Measurements from ENCODE around the gene BRI3BP. TPM values are rescaled to one million over a fixed set of nuclear protein-coding genes. Genes with fewer than 3 reads are reported as not detected.

BRI3BP gene
- total RNA-seq, 1 donor from 2014 or later, result 12.0 TPM

- Mint-ChIP-seq H3K36me3 (ENCODE audit: insufficient read depth) (peaks cover 1% of the 10 kb centered on the region), H3K27me3 (no peaks in the 10 kb centered on the region), H3K4me1 (ENCODE audit: low read depth) (peaks cover 9% of the 10 kb centered on the region), H3K27ac (no peak overlapping the region), H3K9me3 (ENCODE audit: low read depth) (peaks cover 3% of the 10 kb centered on the region), H3K4me3 (ENCODE audit: low read depth) (peak overlapping the region; percentile 81)
- TF ChIP-seq, protein P1, sequence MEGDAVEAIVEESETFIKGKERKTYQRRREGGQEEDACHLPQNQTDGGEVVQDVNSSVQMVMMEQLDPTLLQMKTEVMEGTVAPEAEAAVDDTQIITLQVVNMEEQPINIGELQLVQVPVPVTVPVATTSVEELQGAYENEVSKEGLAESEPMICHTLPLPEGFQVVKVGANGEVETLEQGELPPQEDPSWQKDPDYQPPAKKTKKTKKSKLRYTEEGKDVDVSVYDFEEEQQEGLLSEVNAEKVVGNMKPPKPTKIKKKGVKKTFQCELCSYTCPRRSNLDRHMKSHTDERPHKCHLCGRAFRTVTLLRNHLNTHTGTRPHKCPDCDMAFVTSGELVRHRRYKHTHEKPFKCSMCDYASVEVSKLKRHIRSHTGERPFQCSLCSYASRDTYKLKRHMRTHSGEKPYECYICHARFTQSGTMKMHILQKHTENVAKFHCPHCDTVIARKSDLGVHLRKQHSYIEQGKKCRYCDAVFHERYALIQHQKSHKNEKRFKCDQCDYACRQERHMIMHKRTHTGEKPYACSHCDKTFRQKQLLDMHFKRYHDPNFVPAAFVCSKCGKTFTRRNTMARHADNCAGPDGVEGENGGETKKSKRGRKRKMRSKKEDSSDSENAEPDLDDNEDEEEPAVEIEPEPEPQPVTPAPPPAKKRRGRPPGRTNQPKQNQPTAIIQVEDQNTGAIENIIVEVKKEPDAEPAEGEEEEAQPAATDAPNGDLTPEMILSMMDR (IDR thresholded peaks at IDR 0.05; ENCODE audit: unreplicated experiment), result no peak
- no peak for DNase-seq (ENCODE audit: low spot score, unreplicated experiment)
Measured at GRCh38 chr12:125065919-125066570, 72.6 kb downstream of the BRI3BP start.

- no peaks in the 10 kb centered on the region for H3K27me3 Mint-ChIP-seq
- no peaks in the 10 kb centered on the region for H3K9me3 Mint-ChIP-seq (ENCODE audit: low read depth)
- TF ChIP-seq, protein P1 (IDR thresholded peaks at IDR 0.05; ENCODE audit: unreplicated experiment), result no peak
- peak overlapping the region; percentile 8 for H3K27ac Mint-ChIP-seq
- H3K4me1 Mint-ChIP-seq (ENCODE audit: low read depth), result peaks cover 9% of the 10 kb centered on the region
- H3K4me3 Mint-ChIP-seq (ENCODE audit: low read depth), result no peak overlapping the region
- DNase-seq (ENCODE audit: low spot score, unreplicated experiment), result no peak
- H3K36me3 Mint-ChIP-seq (ENCODE audit: insufficient read depth), result peaks cover 3% of the 10 kb centered on the region
Measured at GRCh38 chr12:125068391-125068790, 74.9 kb downstream of the BRI3BP start.

DNA sequence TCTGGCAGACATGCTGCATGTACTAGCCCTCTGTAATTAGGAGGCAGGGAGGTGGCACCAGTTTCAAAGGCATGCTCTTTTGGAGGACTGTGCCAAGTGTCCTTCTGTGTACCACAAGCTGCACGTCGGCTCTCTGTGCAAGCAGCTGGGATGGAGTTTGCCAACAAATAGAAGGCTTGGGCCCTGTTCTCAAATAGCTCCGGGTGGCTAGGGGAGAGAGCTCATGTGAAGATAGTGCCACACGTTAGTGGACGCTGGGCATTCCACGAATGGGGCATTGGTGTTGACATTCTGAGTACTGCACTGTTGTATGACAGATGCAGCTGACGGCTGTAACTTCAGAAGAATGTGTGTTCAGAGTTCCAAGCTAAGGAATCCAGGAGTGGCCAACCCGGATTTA, 76.2 kb downstream of the BRI3BP start:
- no peaks in the 10 kb centered on the region for H3K9me3 Mint-ChIP-seq (ENCODE audit: low read depth)
- H3K4me1 Mint-ChIP-seq (ENCODE audit: low read depth), result peaks cover 9% of the 10 kb centered on the region
- H3K36me3 Mint-ChIP-seq (ENCODE audit: insufficient read depth), result peaks cover 6% of the 10 kb centered on the region
- TF ChIP-seq, protein P1 (IDR thresholded peaks at IDR 0.05; ENCODE audit: unreplicated experiment), result no peak
- H3K27ac Mint-ChIP-seq, result no peak overlapping the region
- DNase-seq (ENCODE audit: low spot score, unreplicated experiment), result no peak
- H3K27me3 Mint-ChIP-seq, result no peaks in the 10 kb centered on the region
- no peak overlapping the region for H3K4me3 Mint-ChIP-seq (ENCODE audit: low read depth)

GRCh38 chr12:125070112-125070511, 76.7 kb downstream of the BRI3BP start:
- TF ChIP-seq, protein P1 (IDR thresholded peaks at IDR 0.05; ENCODE audit: unreplicated experiment), result no peak
- H3K4me1 Mint-ChIP-seq (ENCODE audit: low read depth), result peaks cover 8% of the 10 kb centered on the region
- H3K27ac Mint-ChIP-seq, result no peak overlapping the region
- peaks cover 6% of the 10 kb centered on the region for H3K36me3 Mint-ChIP-seq (ENCODE audit: insufficient read depth)
- no peaks in the 10 kb centered on the region for H3K9me3 Mint-ChIP-seq (ENCODE audit: low read depth)
- no peaks in the 10 kb centered on the region for H3K27me3 Mint-ChIP-seq
- no peak for DNase-seq (ENCODE audit: low spot score, unreplicated experiment)
- H3K4me3 Mint-ChIP-seq (ENCODE audit: low read depth), result no peak overlapping the region

- DNase-seq (ENCODE audit: low spot score, unreplicated experiment), result no peak
- no peak overlapping the region for H3K27ac Mint-ChIP-seq
- peaks cover 8% of the 10 kb centered on the region for H3K4me1 Mint-ChIP-seq (ENCODE audit: low read depth)
- H3K9me3 Mint-ChIP-seq (ENCODE audit: low read depth), result no peaks in the 10 kb centered on the region
- peaks cover 7% of the 10 kb centered on the region for H3K36me3 Mint-ChIP-seq (ENCODE audit: insufficient read depth)
- H3K27me3 Mint-ChIP-seq, result no peaks in the 10 kb centered on the region
- H3K4me3 Mint-ChIP-seq (ENCODE audit: low read depth), result no peak overlapping the region
- TF ChIP-seq, protein P1 (IDR thresholded peaks at IDR 0.05; ENCODE audit: unreplicated experiment), result no peak
Measured at GRCh38 chr12:125070661-125071390, 77.4 kb downstream of the BRI3BP start.

Data from progenitor cell of endocrine pancreas (in vitro differentiated cells).